HL-60 (cell line): ENCODE results near the gene ZBTB6.

Source experiments
- POLR2AphosphoS5 ChIP-seq: IDR thresholded peaks from 2 replicates; pipeline ENCODE4 v1.6.1; 2012; ENCODE audit warnings: low read depth
- SPI1 ChIP-seq: IDR thresholded peaks from 2 replicates; pipeline ENCODE4 v1.6.1; 2012; ENCODE audit warnings: low read depth, mild to moderate bottlenecking, borderline replicate concordance
- TF ChIP-seq, protein P1 (sequence below): IDR thresholded peaks from one replicate; pipeline ENCODE4 v1.5.1; 2011; ENCODE audit warnings: low read length, control low read depth, inconsistent platforms; ENCODE audit not compliant: insufficient read depth

DNA sequence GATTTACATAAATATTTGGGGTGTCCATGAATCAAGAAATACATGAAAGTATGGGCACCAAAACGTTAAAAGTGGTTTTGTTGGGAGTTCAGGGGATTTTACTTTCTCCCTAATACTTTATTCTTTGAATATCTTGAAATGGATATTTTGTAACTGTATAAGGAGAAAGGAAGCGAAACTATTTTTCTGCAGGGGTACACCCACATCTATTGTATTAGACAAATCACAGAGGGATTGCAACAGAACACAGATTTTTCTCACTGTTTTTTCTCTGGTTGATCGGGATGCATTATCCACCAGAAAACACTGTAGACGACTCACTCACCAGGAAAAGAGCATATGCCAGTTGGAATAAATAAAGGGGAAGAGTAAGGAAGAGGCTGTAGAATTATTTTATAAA lies 26.5 kb upstream of the ZBTB6 start:
- TF ChIP-seq, protein P1, sequence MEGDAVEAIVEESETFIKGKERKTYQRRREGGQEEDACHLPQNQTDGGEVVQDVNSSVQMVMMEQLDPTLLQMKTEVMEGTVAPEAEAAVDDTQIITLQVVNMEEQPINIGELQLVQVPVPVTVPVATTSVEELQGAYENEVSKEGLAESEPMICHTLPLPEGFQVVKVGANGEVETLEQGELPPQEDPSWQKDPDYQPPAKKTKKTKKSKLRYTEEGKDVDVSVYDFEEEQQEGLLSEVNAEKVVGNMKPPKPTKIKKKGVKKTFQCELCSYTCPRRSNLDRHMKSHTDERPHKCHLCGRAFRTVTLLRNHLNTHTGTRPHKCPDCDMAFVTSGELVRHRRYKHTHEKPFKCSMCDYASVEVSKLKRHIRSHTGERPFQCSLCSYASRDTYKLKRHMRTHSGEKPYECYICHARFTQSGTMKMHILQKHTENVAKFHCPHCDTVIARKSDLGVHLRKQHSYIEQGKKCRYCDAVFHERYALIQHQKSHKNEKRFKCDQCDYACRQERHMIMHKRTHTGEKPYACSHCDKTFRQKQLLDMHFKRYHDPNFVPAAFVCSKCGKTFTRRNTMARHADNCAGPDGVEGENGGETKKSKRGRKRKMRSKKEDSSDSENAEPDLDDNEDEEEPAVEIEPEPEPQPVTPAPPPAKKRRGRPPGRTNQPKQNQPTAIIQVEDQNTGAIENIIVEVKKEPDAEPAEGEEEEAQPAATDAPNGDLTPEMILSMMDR = no peak
- TF ChIP-seq POLR2AphosphoS5 (no peak), SPI1 (no peak)
